HepG2 (cell line): ENCODE measurements around the gene HIVEP2. TPM values are rescaled to one million over a fixed set of nuclear protein-coding genes. Genes with fewer than 3 reads are reported as not detected.
A peak's percentile ranks its signal among the peaks of the same experiment; 100 is the strongest.

Source experiments
- ATAC-seq: fragments of 200-7000 bp; cut with Tn5 transposase; 3 replicates; pipeline ENCODE4 v1.9.1; 2020; ENCODE audit warnings: mild to moderate bottlenecking, moderate library complexity
- BruUV-seq: library from RNA; stranded (reverse); fragments of 400-500 nt; replicated peaks from 2 replicates; lab custom pipeline; 2021; lab: Mats Ljungman, UMichigan
- CTCF ChIA-PET: fragments of 300-600 bp; formaldehyde crosslinking; extraction: SDS; loops from one replicate; lab custom pipeline; 2021; ENCODE audit warnings: low total read pairs, inconsistent platforms, low intra/inter-chr PET ratio; lab: Yijun Ruan, JAX
- POLR2A ChIA-PET: fragments of 350-600 bp; sonication (Branson Sonifier 250); formaldehyde crosslinking; loops from one replicate; lab custom pipeline; 2020; ENCODE audit warnings: antibody characterized with exemption, inconsistent platforms; lab: Yijun Ruan, JAX
- DNase-seq: peaks from one replicate; pipeline ENCODE4 v3.0.0-alpha.2; 2015; ENCODE audit warnings: low spot score
- FAIRE-seq: peaks from 3 replicates; lab custom pipeline; 2011; peaks lifted over from hg19 to GRCh38; lab: Jason Lieb, UNC
- H2AFZ ChIP-seq: one replicate; pipeline ENCODE4 v1.6.1; 2011; ENCODE audit warnings: low read length, inconsistent platforms
- H3K27ac ChIP-seq: fragments of 300-600 bp; 3 replicates; pipeline ENCODE4 v1.8.0; 2011; ENCODE audit warnings: mixed run types, mild to moderate bottlenecking, mixed read lengths, low read length, inconsistent platforms; ENCODE audit not compliant: insufficient read depth; ENCODE audit errors: extremely low read length
- H3K27me3 ChIP-seq, 2 experiments: fragments of 200-600 bp in 1 of 2; 2 replicates in 1 of 2; 3 replicates in 1 of 2; pipeline versions ENCODE4 v1.6.0 to v1.8.0; 2011; ENCODE audit warnings: low read length in 2 of 2, mild to moderate bottlenecking in 2 of 2, moderate library complexity in 2 of 2, inconsistent platforms in 1 of 2; ENCODE audit not compliant: insufficient read depth in 2 of 2, control insufficient read depth in 1 of 2
- H3K36me3 ChIP-seq, 2 experiments: fragments of 200-600 bp in 1 of 2; replicated peaks in 1 of 2; 2 replicates in 1 of 2; 3 replicates in 1 of 2; pipeline versions ENCODE4 v1.5.1 to v1.8.0; 2011; ENCODE audit warnings: low read length in 2 of 2, inconsistent platforms in 1 of 2; ENCODE audit not compliant: insufficient read depth in 2 of 2, control insufficient read depth in 1 of 2
- H3K4me1 ChIP-seq: 2 replicates; pipeline ENCODE4 v1.5.1; 2012; ENCODE audit warnings: low read length, inconsistent platforms; ENCODE audit not compliant: insufficient read depth
- H3K4me2 ChIP-seq: 2 replicates; pipeline ENCODE4 v1.6.0; 2011; ENCODE audit warnings: low read depth, low read length, inconsistent platforms
- H3K4me3 ChIP-seq, 3 experiments: fragments of 200-600 bp in 1 of 3; sonication (generic), shearing (Covaris generic) in 1 of 3; replicated peaks in 1 of 3; 2 replicates each; pipeline ENCODE4 v1.5.1; 2011 to 2016; ENCODE audit warnings: low read length in 3 of 3, inconsistent platforms in 2 of 3, low read depth in 2 of 3, mild to moderate bottlenecking in 2 of 3, control low read depth in 1 of 3, mixed read lengths in 1 of 3; ENCODE audit not compliant: insufficient read depth in 1 of 3
- H3K79me2 ChIP-seq: one replicate; pipeline ENCODE4 v1.6.1; 2011; ENCODE audit warnings: low read length, inconsistent platforms; ENCODE audit not compliant: insufficient read depth
- H3K9ac ChIP-seq: 2 replicates; pipeline ENCODE4 v1.6.0; 2011; ENCODE audit warnings: mild to moderate bottlenecking, low read depth, low read length, inconsistent platforms; ENCODE audit not compliant: insufficient read depth
- H3K9me3 ChIP-seq: 2 replicates; pipeline ENCODE4 v1.5.1; 2012; ENCODE audit warnings: mild to moderate bottlenecking, low read length
- H4K20me1 ChIP-seq: 2 replicates; pipeline ENCODE4 v1.6.0; 2011; ENCODE audit warnings: inconsistent platforms, mild to moderate bottlenecking, low read length, moderate library complexity; ENCODE audit not compliant: insufficient read depth
- AGO1 ChIP-seq: fragments of 200-400 bp; formaldehyde crosslinking; IDR thresholded peaks from 2 replicates; pipeline ENCODE4 v1.6.1; 2017; ENCODE audit warnings: mild to moderate bottlenecking, low read depth, low read length, moderate library complexity; ENCODE audit not compliant: poor library complexity, severe bottlenecking
- AKNA ChIP-seq: sonication (generic); formaldehyde crosslinking; IDR thresholded peaks from 2 replicates; pipeline ENCODE4 v1.4.0; 2020; ENCODE audit warnings: missing genetic modification reagents, borderline replicate concordance
- CBX5 ChIP-seq: sonication (generic); formaldehyde crosslinking; IDR thresholded peaks from 2 replicates; pipeline ENCODE4 v1.4.0; 2020; ENCODE audit warnings: missing genetic modification reagents, borderline replicate concordance
- ELF1 ChIP-seq: sonication (generic); formaldehyde crosslinking; IDR thresholded peaks from 2 replicates; pipeline ENCODE4 v1.4.0; 2020; ENCODE audit warnings: missing genetic modification reagents
- GRHL1 ChIP-seq: sonication (generic); formaldehyde crosslinking; conservative IDR thresholded peaks from 2 replicates; pipeline ENCODE4 v1.8.0; 2022; ENCODE audit warnings: missing genetic modification reagents
- KAT8 ChIP-seq: IDR thresholded peaks from 2 replicates; pipeline ENCODE4 v1.6.1; 2016; ENCODE audit warnings: missing genetic modification reagents, missing compliant biosample characterization
- KLF16 ChIP-seq, 2 experiments: sonication (generic) in 1 of 2; formaldehyde crosslinking in 1 of 2; IDR thresholded peaks; 2 replicates each; pipeline versions ENCODE4 v1.6.1 to v1.8.0; 2016 to 2023; ENCODE audit warnings: missing genetic modification reagents in 2 of 2, missing compliant biosample characterization in 1 of 2
- NFYC ChIP-seq: IDR thresholded peaks from 2 replicates; pipeline ENCODE4 v1.6.1; 2016; ENCODE audit warnings: missing genetic modification reagents, missing compliant biosample characterization
- POLR2G ChIP-seq: fragments of 200-400 bp; formaldehyde crosslinking; IDR thresholded peaks from 2 replicates; pipeline ENCODE4 v1.6.1; 2018; ENCODE audit warnings: mild to moderate bottlenecking, low read depth, low read length, moderate library complexity
- XBP1 ChIP-seq: sonication (generic); formaldehyde crosslinking; IDR thresholded peaks from 2 replicates; pipeline ENCODE4 v1.5.0; 2020; ENCODE audit warnings: missing genetic modification reagents
- ZNF264 ChIP-seq: sonication (generic); formaldehyde crosslinking; IDR thresholded peaks from 2 replicates; pipeline ENCODE4 v1.4.0; 2020; ENCODE audit warnings: missing genetic modification reagents
- ZNF512B ChIP-seq: sonication (generic); formaldehyde crosslinking; IDR thresholded peaks from 2 replicates; pipeline ENCODE4 v1.5.1; 2020; ENCODE audit warnings: missing genetic modification reagents, mild to moderate bottlenecking, borderline replicate concordance
- ZNF7 ChIP-seq: IDR thresholded peaks from 2 replicates; pipeline ENCODE4 v1.6.1; 2016; ENCODE audit warnings: missing biosample characterization, missing genetic modification reagents
- WGBS: methylation state at CpG from one replicate; pipeline ENCODE4 v1.1.6; 2017; ENCODE audit warnings: low lambda C conversion rate; 5-methylcytosine and 5-hydroxymethylcytosine counted together
- in situ Hi-C: cut with HindIII; loops from 2 replicates; pipeline ENCODE4 v1.10.0; 2017; ENCODE audit warnings: low pct_unique_long_range_greater_than_20kb; ENCODE audit not compliant: extremely low pct_ligation_motif_present
- intact Hi-C: fragments of 100-400 bp; cut with micrococcal nuclease; formaldehyde crosslinking; loops from one replicate; pipeline ENCODE4 v1.10.0; 2022; ENCODE audit not compliant: unreplicated experiment
- polyA plus RNA-seq, 8 experiments: library from polyadenylated mRNA; depleted of rRNA in 3 of 8; stranded (reverse) in 7 of 8; unstranded in 1 of 8; fragments of >200 nt; fragmentation: Illumina TruSeq in 4 of 8; extraction: Trizol in 4 of 8; gene quantifications; 2 replicates each; pipeline versions ENCODE4 v1.2.1 to v1.2.3, GENCODE V29; 2011 to 2016; ENCODE audit warnings: low read depth in 4 of 8, missing spikeins in 1 of 8, mixed read lengths in 1 of 8; ENCODE audit not compliant: insufficient read depth in 1 of 8
- total RNA-seq, 5 experiments: library from RNA; depleted of rRNA; stranded (reverse); fragments of >200 nt; fragmentation: Illumina TruSeq; extraction: Trizol; gene quantifications; 2 replicates each; pipeline ENCODE4 v1.2.3, GENCODE V29; 2016; ENCODE audit warnings: low read depth in 1 of 5

Gene HIVEP2
- total and polyA plus RNA-seq, 2 of the 13 experiments (the other 11 are each of a cell fraction or from before 2014, with no cell fraction given), result 3.4 to 12.9 TPM

GRCh38 chr6:142946181-142946923, 1.4 kb upstream of the HIVEP2 start:
- Histone ChIP-seq H3K9ac (peak overlapping the region; percentile 98), H3K79me2 (peaks cover 31% of the 10 kb centered on the region), H3K36me3 (no peaks in the 10 kb centered on the region), H3K27ac (peak overlapping the region; percentile 97), H3K4me3 (peak overlapping the region; percentile 66 to 99 (median 78)), H3K4me1 (peaks cover 35% of the 10 kb centered on the region), H4K20me1 (peaks cover 14% of the 10 kb centered on the region; the same call in 1 of the 2 replicates), H3K4me2 (peak overlapping the region; percentile 96), H2AFZ (no peak overlapping the region), H3K27me3 (peaks cover 0 to 10% of the 10 kb centered on the region in 2 experiments; a peak in 3 of 5 replicates), H3K9me3 (no peaks in the 10 kb centered on the region)
- DNase-seq (peak; percentile 87), ATAC-seq (peak; percentile 69), FAIRE-seq (peak; percentile 40)
- BruUV-seq, result TSS peak; percentile 75
- CTCF ChIA-PET, result no interaction called here
- intact Hi-C loops (loop anchor here (5.0 to 10.0 kb wide), 3 partner anchors 81 to 448 kb away; no protein-coding TSS in a partner anchor), in situ Hi-C loops (loop anchor here (5.0 to 10.0 kb wide), 3 partner anchors 99 to 468 kb away; partner anchors contain the start of gene AIG1)
- under 1% methylated on average over 59 of the region's 62 CpGs for WGBS
- POLR2A ChIA-PET, result interaction anchor here (0.8 to 2.8 kb wide), 8 partner anchors 16 to 451 kb away, joined by 3 to 28 read pairs (median 4); partner anchors contain the start of gene AIG1
- TF ChIP-seq AKNA (CRISPR knock-in tag), result no peak
- TF ChIP-seq GRHL1 (CRISPR knock-in tag), result no peak
- TF ChIP-seq ELF1 (CRISPR knock-in tag), result peak; percentile 36; the same call in 1 of the 2 replicates
- TF ChIP-seq NFYC (CRISPR knock-in tag), result no peak
- no peak for TF ChIP-seq XBP1 (CRISPR knock-in tag)
- TF ChIP-seq KAT8 (CRISPR knock-in tag), result no peak; the same call in none of the 2 replicates
- TF ChIP-seq ZNF512B (CRISPR knock-in tag), result no peak
- no peak for TF ChIP-seq ZNF264
- TF ChIP-seq CBX5, result peak; percentile 59; the same call in 1 of the 2 replicates
- no peak for TF ChIP-seq AGO1
- peak; percentile 57; the same call in 1 of the 2 replicates for TF ChIP-seq POLR2G
- no peak for TF ChIP-seq ZNF7 (CRISPR knock-in tag)
- peak in 1 of 2 experiments; percentile 52; a peak in 1 of 4 replicates for TF ChIP-seq KLF16 (CRISPR knock-in tag; IDR thresholded peaks at IDR 0.05)
